ENCODE measurements around the gene COPS7A. TPM values are rescaled to one million over a fixed set of nuclear protein-coding genes. Genes with fewer than 3 reads are reported as not detected.

Gene COPS7A
- total RNA-seq, 2 donors from 2014 or later, result 30.2 to 39.7 TPM

DNA sequence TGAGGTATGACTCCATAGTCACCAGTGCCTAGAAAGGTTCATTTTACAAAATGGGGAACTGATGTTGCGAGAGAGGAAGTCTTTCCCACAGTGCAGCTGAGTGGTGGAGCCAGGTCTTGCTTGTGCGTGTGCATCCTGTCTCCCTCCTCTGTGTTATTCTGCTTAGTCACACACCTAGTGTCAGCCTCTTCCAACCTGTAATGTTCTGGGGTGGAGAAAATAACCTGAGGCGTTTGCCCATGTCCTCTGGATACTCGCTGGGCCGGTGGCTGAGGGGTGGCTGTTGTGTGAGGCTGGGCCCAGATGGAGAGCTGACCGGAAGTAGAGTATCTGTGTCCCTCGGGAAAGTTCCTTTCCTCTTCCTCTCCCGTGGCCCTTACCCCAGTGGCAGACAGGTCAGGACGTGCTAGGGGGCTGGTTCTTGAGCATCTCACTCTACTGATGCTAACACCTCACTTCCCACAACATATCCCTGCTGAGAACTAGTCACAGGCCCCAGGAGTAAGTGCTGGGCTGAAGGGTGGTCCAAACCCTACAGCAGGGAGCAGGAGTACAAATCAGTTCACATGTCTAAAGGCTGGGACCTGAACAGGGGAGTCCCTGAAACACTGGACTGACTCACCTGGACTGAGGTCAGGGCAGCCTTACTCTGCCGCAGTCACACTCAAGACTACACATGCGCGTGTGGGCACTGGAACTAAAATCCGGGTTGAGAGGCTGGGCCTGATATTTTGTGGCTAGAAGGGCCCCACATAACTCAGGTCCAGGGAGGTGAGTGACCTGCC, 22.1 kb downstream of the COPS7A start:
- no peak overlapping the region for H3K4me3 Mint-ChIP-seq
- no peak for DNase-seq
- H3K36me3 Mint-ChIP-seq (ENCODE audit: insufficient read depth in 2 of 2), result peaks cover 23 to 53% of the 10 kb centered on the region in 2 donors

GRCh38 chr12:6747216-6747615, 23.4 kb downstream of the COPS7A start:
- H3K4me1 Mint-ChIP-seq (ENCODE audit: low read depth), result peaks cover 49% of the 10 kb centered on the region
- peak overlapping the region; percentile 35 for H3K27ac Mint-ChIP-seq
- no peaks in the 10 kb centered on the region for H3K27me3 Mint-ChIP-seq (ENCODE audit: low read depth)
- no peak for DNase-seq
- H3K9me3 Mint-ChIP-seq, result peaks cover 0 to 11% of the 10 kb centered on the region in 2 donors
- no peak for ATAC-seq (replicated peaks in 1 of 2)
- H3K36me3 Mint-ChIP-seq (ENCODE audit: insufficient read depth in 2 of 2), result peaks cover 23 to 60% of the 10 kb centered on the region in 2 donors
- no peak overlapping the region for H3K4me3 Mint-ChIP-seq

More for the DNA sequence above, 22.1 kb downstream of the COPS7A start:
- peaks cover 41% of the 10 kb centered on the region for H3K4me1 Mint-ChIP-seq (ENCODE audit: low read depth)
- H3K9me3 Mint-ChIP-seq, result peaks cover 0 to 11% of the 10 kb centered on the region in 2 donors
- peak overlapping the region; percentile 34 for H3K27ac Mint-ChIP-seq
- ATAC-seq (replicated peaks in 1 of 2), result peak; percentile 64 to 73
- no peaks in the 10 kb centered on the region for H3K27me3 Mint-ChIP-seq (ENCODE audit: low read depth)

DNA sequence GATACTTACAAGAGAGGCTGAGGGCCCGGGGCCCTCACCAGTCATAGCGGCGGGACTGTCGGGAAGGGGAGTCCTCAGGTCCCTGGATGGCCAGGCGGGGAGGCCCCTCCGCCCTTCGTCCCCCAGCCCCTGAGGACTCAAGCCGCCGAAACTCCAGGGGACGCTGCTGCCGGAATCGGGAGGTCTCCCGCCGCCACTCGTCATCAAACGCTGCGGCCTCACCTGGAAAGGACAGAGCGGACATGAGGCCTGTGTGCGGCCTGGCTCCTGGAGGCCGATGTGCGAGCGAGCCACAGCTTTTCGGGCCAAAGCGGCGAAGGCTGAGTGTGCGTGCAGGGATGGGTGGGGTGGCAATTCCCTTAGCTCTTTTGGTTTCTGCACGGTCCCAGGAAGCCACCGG, 24.9 kb downstream of the COPS7A start:
- H3K27me3 Mint-ChIP-seq (ENCODE audit: low read depth), result no peaks in the 10 kb centered on the region
- peaks cover 0 to 5% of the 10 kb centered on the region in 2 donors for H3K9me3 Mint-ChIP-seq
- peaks cover 18 to 48% of the 10 kb centered on the region in 2 donors for H3K36me3 Mint-ChIP-seq (ENCODE audit: insufficient read depth in 2 of 2)
- no peak for DNase-seq
- H3K27ac Mint-ChIP-seq, result no peak overlapping the region
- no peak overlapping the region for H3K4me3 Mint-ChIP-seq
- H3K4me1 Mint-ChIP-seq (ENCODE audit: low read depth), result peaks cover 40% of the 10 kb centered on the region
- ATAC-seq (replicated peaks in 1 of 2), result no peak

DNA sequence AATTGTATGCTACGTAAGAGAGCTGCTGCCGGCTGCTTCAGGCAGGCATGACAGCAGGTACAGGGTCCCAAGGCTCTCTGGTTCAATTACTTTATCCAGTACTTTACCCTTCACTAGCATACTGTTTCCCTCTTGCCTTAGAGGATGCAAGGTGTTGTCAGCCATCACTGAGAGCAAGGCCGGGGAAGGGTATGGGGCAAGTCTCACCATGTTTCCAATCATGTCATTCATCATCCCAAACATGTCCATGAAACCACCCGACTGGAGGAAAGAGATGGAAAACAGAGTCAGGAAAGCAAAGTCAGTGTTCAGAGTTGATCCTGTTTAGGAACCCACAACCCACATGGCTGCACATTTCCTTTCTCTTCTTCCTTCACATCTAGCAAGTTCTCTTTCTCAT, 26.7 kb downstream of the COPS7A start:
- H3K36me3 Mint-ChIP-seq (ENCODE audit: insufficient read depth in 2 of 2), result peaks cover 14 to 38% of the 10 kb centered on the region in 2 donors
- peaks cover 30% of the 10 kb centered on the region for H3K4me1 Mint-ChIP-seq (ENCODE audit: low read depth)
- no peak overlapping the region for H3K4me3 Mint-ChIP-seq
- ATAC-seq (replicated peaks in 1 of 2) (no peak), DNase-seq (no peak)
- H3K27me3 Mint-ChIP-seq (ENCODE audit: low read depth), result no peaks in the 10 kb centered on the region
- H3K27ac Mint-ChIP-seq, result peak overlapping the region; percentile 85
- H3K9me3 Mint-ChIP-seq, result no peaks in the 10 kb centered on the region

- no peak for ATAC-seq (replicated peaks in 1 of 2)
- peaks cover 14 to 36% of the 10 kb centered on the region in 2 donors for H3K36me3 Mint-ChIP-seq (ENCODE audit: insufficient read depth in 2 of 2)
- H3K4me1 Mint-ChIP-seq (ENCODE audit: low read depth), result peaks cover 20% of the 10 kb centered on the region
Measured at GRCh38 chr12:6751767-6752166, 27.9 kb downstream of the COPS7A start.

DNA sequence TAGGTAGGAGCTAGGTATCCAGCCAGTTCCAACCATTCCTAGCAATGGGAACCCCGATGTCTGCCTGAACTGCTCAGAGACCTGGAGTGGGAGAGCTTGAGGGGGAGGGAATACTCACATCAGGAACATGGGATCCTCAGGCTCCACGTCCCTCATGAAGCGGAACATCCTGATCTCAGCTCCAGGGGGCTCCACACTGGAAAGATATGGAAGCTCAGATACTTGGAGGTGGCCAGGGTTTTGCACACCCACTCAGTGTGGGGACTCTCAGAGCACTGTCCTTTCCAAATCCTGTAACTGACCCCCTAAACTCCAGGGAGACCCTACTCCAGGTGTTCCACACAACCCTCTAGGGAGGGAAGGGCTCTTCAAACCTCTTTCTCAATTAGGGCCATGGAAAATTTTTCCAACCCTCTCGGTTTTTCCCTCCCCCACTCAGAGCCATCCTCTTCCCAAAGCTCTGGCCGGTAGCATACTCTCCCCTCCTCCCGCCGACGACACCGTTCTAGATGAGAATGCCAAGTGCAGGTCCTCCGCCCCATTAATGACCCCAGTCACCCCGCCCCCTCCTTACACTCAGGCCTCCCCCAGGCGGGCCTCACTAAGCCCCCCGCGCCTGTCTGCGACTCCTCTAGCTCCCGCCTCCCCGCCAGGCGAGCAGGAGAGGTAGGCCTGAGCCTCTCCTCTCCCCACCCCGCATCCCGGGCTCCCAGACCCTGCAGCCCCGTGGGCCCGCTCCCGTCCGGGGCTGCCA, 28.5 kb downstream of the COPS7A start:
- H3K4me3 Mint-ChIP-seq, result peak overlapping the region; percentile 97 to 98
- H3K9me3 Mint-ChIP-seq, result no peaks in the 10 kb centered on the region
- H3K27ac Mint-ChIP-seq, result peak overlapping the region; percentile 78
- no peaks in the 10 kb centered on the region for H3K27me3 Mint-ChIP-seq (ENCODE audit: low read depth)
- peaks cover 20% of the 10 kb centered on the region for H3K4me1 Mint-ChIP-seq (ENCODE audit: low read depth)
- DNase-seq, result peak in 1 of 2 donors; percentile 35
- peaks cover 10 to 32% of the 10 kb centered on the region in 2 donors for H3K36me3 Mint-ChIP-seq (ENCODE audit: insufficient read depth in 2 of 2)
- ATAC-seq (replicated peaks in 1 of 2), result peak in 1 of 2 donors; percentile 0

More at GRCh38 chr12:6751767-6752166, 27.9 kb downstream of the COPS7A start:
- DNase-seq, result no peak
- Mint-ChIP-seq H3K27ac (peak overlapping the region; percentile 85), H3K9me3 (no peaks in the 10 kb centered on the region), H3K4me3 (peak overlapping the region; percentile 97 to 98), H3K27me3 (ENCODE audit: low read depth) (no peaks in the 10 kb centered on the region)

GRCh38 chr12:6752921-6753771, 29.3 kb downstream of the COPS7A start, which contains the start of gene MLF2:
Gene MLF2 (minus strand): TSS chr12:6753141. CDS start chr12:6752334, 807 bp downstream.
- H3K36me3 Mint-ChIP-seq (ENCODE audit: insufficient read depth in 2 of 2), result peaks cover 3 to 24% of the 10 kb centered on the region in 2 donors
- peaks cover 20% of the 10 kb centered on the region for H3K4me1 Mint-ChIP-seq (ENCODE audit: low read depth)
- ATAC-seq (replicated peaks in 1 of 2), result peak; percentile 92 to 93
- H3K4me3 Mint-ChIP-seq, result peak within 1 kb of the TSS; percentile 97 to 98
- H3K9me3 Mint-ChIP-seq, result no peaks in the 10 kb centered on the region
- DNase-seq, result peak; percentile 98
- no peaks in the 10 kb centered on the region for H3K27me3 Mint-ChIP-seq (ENCODE audit: low read depth)
- H3K27ac Mint-ChIP-seq, result peak within 1 kb of the TSS; percentile 98

GRCh38 chr12:6753772-6754356, 30.0 kb downstream of the COPS7A start:
- Mint-ChIP-seq H3K4me1 (ENCODE audit: low read depth) (peaks cover 27% of the 10 kb centered on the region), H3K9me3 (no peaks in the 10 kb centered on the region), H3K27ac (peak overlapping the region; percentile 69), H3K27me3 (ENCODE audit: low read depth) (no peaks in the 10 kb centered on the region), H3K36me3 (ENCODE audit: insufficient read depth in 2 of 2) (peaks cover 2 to 21% of the 10 kb centered on the region in 2 donors), H3K4me3 (peak overlapping the region; percentile 97 to 98)
- DNase-seq, result no peak
- ATAC-seq (replicated peaks in 1 of 2), result no peak

DNA sequence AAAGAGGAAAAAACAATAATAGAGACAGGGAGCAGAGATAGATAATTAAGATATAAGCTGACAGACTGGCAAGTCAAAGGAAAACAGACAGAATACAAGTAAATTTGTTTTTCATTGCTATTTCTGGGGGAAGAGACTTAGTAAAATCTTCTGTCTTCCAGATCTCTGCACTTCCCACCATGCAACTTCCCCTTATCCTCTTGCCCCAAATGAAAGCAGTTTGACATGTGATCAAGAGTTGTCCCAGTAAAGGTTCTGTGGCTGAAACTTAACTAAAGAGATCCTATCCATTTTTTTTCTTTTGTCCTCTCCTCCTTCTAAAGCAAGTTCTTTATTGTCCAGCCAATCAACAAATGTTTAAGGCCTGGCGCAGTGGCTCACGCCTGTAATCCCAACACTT, 30.6 kb downstream of the COPS7A start:
- peaks cover under 1% of the 10 kb centered on the region for H3K27me3 Mint-ChIP-seq (ENCODE audit: low read depth)
- H3K27ac Mint-ChIP-seq, result no peak overlapping the region
- DNase-seq (no peak), ATAC-seq (replicated peaks in 1 of 2) (no peak)
- peaks cover 2 to 16% of the 10 kb centered on the region in 2 donors for H3K36me3 Mint-ChIP-seq (ENCODE audit: insufficient read depth in 2 of 2)
- H3K4me1 Mint-ChIP-seq (ENCODE audit: low read depth), result peaks cover 28% of the 10 kb centered on the region
- no peak overlapping the region for H3K4me3 Mint-ChIP-seq
- no peaks in the 10 kb centered on the region for H3K9me3 Mint-ChIP-seq

DNA sequence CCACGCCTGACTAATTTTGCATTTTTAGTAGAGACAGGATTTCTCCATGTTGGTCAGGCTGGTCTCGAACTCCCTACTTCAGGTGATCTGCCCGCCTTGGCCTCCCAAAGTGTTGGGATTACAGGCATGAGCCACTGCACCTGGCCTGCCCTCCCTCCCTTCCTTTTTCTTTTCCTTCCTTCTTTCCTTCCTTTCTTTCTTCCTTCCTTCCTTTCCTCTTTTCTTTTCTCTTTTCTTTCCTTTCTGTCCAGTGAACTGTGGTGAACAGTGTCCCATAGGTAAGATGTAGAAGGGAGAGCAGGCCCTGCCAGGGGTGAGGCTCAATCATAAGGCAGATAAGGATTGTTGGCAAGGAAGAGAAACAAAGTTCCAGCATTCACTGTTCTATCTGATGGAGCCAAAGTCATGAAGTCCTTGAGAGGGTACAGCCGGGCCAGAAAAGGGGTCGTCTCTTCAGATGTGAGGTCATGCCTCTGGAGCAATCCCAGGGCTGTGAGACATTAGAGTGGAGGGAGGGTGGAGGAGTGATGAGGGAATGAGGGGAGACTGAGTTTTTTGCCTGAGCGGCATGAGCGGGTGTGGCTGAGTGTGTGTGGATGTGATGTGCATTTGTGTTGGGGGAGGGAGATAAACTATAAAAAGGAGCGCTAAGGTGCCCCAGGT, 33.3 kb downstream of the COPS7A start:
- Mint-ChIP-seq H3K36me3 (ENCODE audit: insufficient read depth in 2 of 2) (no peaks in the 10 kb centered on the region), H3K27me3 (ENCODE audit: low read depth) (peaks cover 7% of the 10 kb centered on the region), H3K9me3 (no peaks in the 10 kb centered on the region), H3K27ac (no peak overlapping the region), H3K4me3 (no peak overlapping the region), H3K4me1 (ENCODE audit: low read depth) (peaks cover 20% of the 10 kb centered on the region)
- ATAC-seq (replicated peaks in 1 of 2) (no peak), DNase-seq (no peak)

DNA sequence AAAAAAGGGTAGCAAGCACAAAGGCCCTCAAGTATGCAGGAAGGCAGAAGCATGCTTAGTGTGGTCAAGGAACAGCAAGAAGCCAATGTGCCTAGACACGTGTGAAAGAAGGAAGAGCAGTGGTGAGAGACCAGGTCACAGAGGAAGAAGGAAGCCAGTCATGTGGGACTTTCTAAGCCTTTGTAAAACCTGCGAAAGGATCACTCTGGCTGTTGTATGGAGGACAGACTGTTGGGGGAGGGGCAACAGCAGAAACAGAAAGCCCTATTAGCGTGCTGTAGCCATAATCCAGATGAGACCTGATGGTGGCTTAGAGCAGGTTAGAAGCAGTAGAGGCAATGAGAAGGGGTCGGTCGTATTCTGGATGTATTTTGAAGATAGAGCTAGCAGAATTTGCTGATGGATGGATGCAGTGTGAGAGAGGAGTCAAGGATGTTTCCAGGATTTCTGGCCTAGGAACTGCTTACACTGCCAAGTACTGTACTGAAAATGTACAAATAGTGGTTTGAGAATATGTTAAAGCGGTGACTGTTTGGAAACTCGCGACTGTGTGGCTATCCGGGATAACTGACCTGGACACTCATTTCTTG, 34.8 kb downstream of the COPS7A start:
- Mint-ChIP-seq H3K4me3 (no peak overlapping the region), H3K9me3 (no peaks in the 10 kb centered on the region), H3K36me3 (ENCODE audit: insufficient read depth in 2 of 2) (no peaks in the 10 kb centered on the region), H3K27ac (no peak overlapping the region), H3K27me3 (ENCODE audit: low read depth) (peaks cover 7% of the 10 kb centered on the region), H3K4me1 (ENCODE audit: low read depth) (peaks cover 15% of the 10 kb centered on the region)
- ATAC-seq (replicated peaks in 1 of 2) (no peak), DNase-seq (no peak)
